Endothelial cell (in vitro differentiated cells): Measurements from ENCODE around the gene SPPL3. TPM values are rescaled to one million over a fixed set of nuclear protein-coding genes. Genes with fewer than 3 reads are reported as not detected.

Experiments
- DNase-seq: peaks from one replicate; pipeline ENCODE4 v3.0.0; 2021; ENCODE audit warnings: low spot score
- H3K27ac Mint-ChIP-seq: one replicate; pipeline ENCODE4 v1.8.0; 2021; ENCODE audit warnings: mixed read lengths, inconsistent platforms; ENCODE audit not compliant: unreplicated experiment
- H3K27me3 Mint-ChIP-seq: one replicate; pipeline ENCODE4 v1.8.0; 2021; ENCODE audit warnings: mild to moderate bottlenecking, moderate library complexity, mixed read lengths, inconsistent platforms; ENCODE audit not compliant: unreplicated experiment
- H3K36me3 Mint-ChIP-seq: one replicate; pipeline ENCODE4 v1.8.0; 2021; ENCODE audit warnings: mild to moderate bottlenecking, low read depth, mixed read lengths, inconsistent platforms; ENCODE audit not compliant: unreplicated experiment
- H3K4me1 Mint-ChIP-seq: one replicate; pipeline ENCODE4 v1.8.0; 2021; ENCODE audit warnings: mild to moderate bottlenecking, mixed read lengths, inconsistent platforms; ENCODE audit not compliant: unreplicated experiment
- H3K4me3 Mint-ChIP-seq: one replicate; pipeline ENCODE4 v1.8.0; 2021; ENCODE audit warnings: mild to moderate bottlenecking, mixed read lengths, inconsistent platforms; ENCODE audit not compliant: unreplicated experiment
- H3K9me3 Mint-ChIP-seq: one replicate; pipeline ENCODE4 v1.8.0; 2021; ENCODE audit warnings: mixed read lengths, inconsistent platforms; ENCODE audit not compliant: unreplicated experiment
- CTCF ChIP-seq: fragments of 200-600 bp; sonication (generic); IDR thresholded peaks from one replicate; pipeline ENCODE4 v1.5.0; 2021; ENCODE audit warnings: antibody characterized with exemption; ENCODE audit not compliant: unreplicated experiment
- total RNA-seq: library from RNA; stranded (reverse); fragmentation: NEBNext Ultra II Directional; extraction: Animal tissue kit (Norgen Biotek cat#: 25700); gene quantifications from one replicate; pipeline ENCODE4 v1.2.1, GENCODE V29; 2021; ENCODE audit not compliant: unreplicated experiment

SPPL3 gene
- total RNA-seq, 1 donor from 2014 or later = 55.4 TPM

GRCh38 chr12:120804428-120804827 is 99.7 kb downstream of the SPPL3 start:
- peaks cover 16% of the 10 kb centered on the region for H3K4me1 Mint-ChIP-seq
- no peak for TF ChIP-seq CTCF
- H3K9me3 Mint-ChIP-seq = no peaks in the 10 kb centered on the region

GRCh38 chr12:120801146-120801545 is 103.0 kb downstream of the SPPL3 start:
- Mint-ChIP-seq H3K4me1 (peaks cover 22% of the 10 kb centered on the region), H3K4me3 (no peak overlapping the region), H3K27ac (no peak overlapping the region), H3K9me3 (no peaks in the 10 kb centered on the region), H3K36me3 (peaks cover 19% of the 10 kb centered on the region), H3K27me3 (no peaks in the 10 kb centered on the region)
- no peak for TF ChIP-seq CTCF
- DNase-seq = no peak

More at GRCh38 chr12:120804428-120804827, 99.7 kb downstream of the SPPL3 start:
- Mint-ChIP-seq H3K27ac (no peak overlapping the region), H3K27me3 (no peaks in the 10 kb centered on the region), H3K4me3 (no peak overlapping the region), H3K36me3 (no peaks in the 10 kb centered on the region)
- DNase-seq = no peak

GRCh38 chr12:120800665-120801064 is 103.5 kb downstream of the SPPL3 start:
- H3K4me1 Mint-ChIP-seq = peaks cover 22% of the 10 kb centered on the region
- no peak overlapping the region for H3K27ac Mint-ChIP-seq
- no peak for DNase-seq
- H3K4me3 Mint-ChIP-seq = no peak overlapping the region
- no peaks in the 10 kb centered on the region for H3K27me3 Mint-ChIP-seq
- no peaks in the 10 kb centered on the region for H3K9me3 Mint-ChIP-seq
- no peak for TF ChIP-seq CTCF
- H3K36me3 Mint-ChIP-seq = peaks cover 23% of the 10 kb centered on the region

- H3K4me3 Mint-ChIP-seq = no peak overlapping the region
- no peak overlapping the region for H3K27ac Mint-ChIP-seq
- peaks cover 34% of the 10 kb centered on the region for H3K36me3 Mint-ChIP-seq
These were observed 104.7 kb downstream of the SPPL3 start for GRCh38 chr12:120799243-120800045.

More at GRCh38 chr12:120799243-120800045, 104.7 kb downstream of the SPPL3 start:
- no peaks in the 10 kb centered on the region for H3K27me3 Mint-ChIP-seq
- H3K9me3 Mint-ChIP-seq = no peaks in the 10 kb centered on the region
- no peak for DNase-seq
- no peak for TF ChIP-seq CTCF
- peaks cover 22% of the 10 kb centered on the region for H3K4me1 Mint-ChIP-seq
